ENCODE results near the gene POU6F1.

Gene POU6F1

DNA sequence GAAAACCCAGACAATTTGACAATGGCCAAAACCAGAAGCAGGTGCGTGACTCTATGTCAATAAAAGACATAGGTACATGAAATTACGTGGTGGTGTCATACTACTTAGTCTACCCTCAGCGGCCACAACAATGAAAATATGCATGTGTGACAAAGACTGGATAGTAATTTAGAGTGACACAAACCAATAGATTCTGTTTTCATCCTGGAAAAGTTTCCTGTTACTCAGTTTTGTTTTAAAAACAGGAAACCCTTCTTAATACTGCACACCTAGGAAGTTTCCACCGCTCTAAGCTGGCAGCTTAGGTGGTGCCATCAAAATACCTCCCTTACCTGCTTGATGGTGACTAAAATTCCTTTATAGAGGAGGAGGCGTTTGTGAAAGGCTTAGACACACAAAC, 15.1 kb downstream of the POU6F1 start:
- H4K20me1 ChIP-seq (ENCODE audit: insufficient read depth, low read length, poor library complexity, severe bottlenecking), result no peaks in the 10 kb centered on the region
- no peak for TF ChIP-seq EZH2phosphoT487 (IDR thresholded peaks at IDR 0.05; ENCODE audit: borderline replicate concordance)
- TF ChIP-seq, protein P1, sequence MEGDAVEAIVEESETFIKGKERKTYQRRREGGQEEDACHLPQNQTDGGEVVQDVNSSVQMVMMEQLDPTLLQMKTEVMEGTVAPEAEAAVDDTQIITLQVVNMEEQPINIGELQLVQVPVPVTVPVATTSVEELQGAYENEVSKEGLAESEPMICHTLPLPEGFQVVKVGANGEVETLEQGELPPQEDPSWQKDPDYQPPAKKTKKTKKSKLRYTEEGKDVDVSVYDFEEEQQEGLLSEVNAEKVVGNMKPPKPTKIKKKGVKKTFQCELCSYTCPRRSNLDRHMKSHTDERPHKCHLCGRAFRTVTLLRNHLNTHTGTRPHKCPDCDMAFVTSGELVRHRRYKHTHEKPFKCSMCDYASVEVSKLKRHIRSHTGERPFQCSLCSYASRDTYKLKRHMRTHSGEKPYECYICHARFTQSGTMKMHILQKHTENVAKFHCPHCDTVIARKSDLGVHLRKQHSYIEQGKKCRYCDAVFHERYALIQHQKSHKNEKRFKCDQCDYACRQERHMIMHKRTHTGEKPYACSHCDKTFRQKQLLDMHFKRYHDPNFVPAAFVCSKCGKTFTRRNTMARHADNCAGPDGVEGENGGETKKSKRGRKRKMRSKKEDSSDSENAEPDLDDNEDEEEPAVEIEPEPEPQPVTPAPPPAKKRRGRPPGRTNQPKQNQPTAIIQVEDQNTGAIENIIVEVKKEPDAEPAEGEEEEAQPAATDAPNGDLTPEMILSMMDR (conservative IDR thresholded peaks at IDR 0.05; ENCODE audit: low read length), result no peak
- H3K27me3 ChIP-seq (ENCODE audit: insufficient read depth, low read length, poor library complexity, severe bottlenecking), result no peaks in the 10 kb centered on the region
- H3K9ac ChIP-seq (ENCODE audit: low read depth, low read length, poor library complexity, severe bottlenecking), result no peak overlapping the region
- no peaks in the 10 kb centered on the region for H3F3A ChIP-seq (ENCODE audit: low read depth)
- no peaks in the 10 kb centered on the region for H3K9me3 ChIP-seq (ENCODE audit: insufficient read depth, low read depth, low read length)
- H3K79me2 ChIP-seq (ENCODE audit: insufficient read depth, low read length), result no peaks in the 10 kb centered on the region
- no peak overlapping the region for H3K4me2 ChIP-seq (ENCODE audit: low read depth, low read length, poor library complexity, severe bottlenecking)
- H3K9me2 ChIP-seq (replicated peaks; ENCODE audit: low read depth, low read length), result no peaks in the 10 kb centered on the region
- no peak overlapping the region for H2AFZ ChIP-seq (ENCODE audit: low read length)
- no peak overlapping the region for H3K4me3 ChIP-seq (ENCODE audit: low read length, poor library complexity, severe bottlenecking)
- H3K4me1 ChIP-seq (ENCODE audit: insufficient read depth, low read length, poor library complexity, severe bottlenecking), result no peaks in the 10 kb centered on the region
- H3K36me3 ChIP-seq (ENCODE audit: insufficient read depth, low read length), result no peaks in the 10 kb centered on the region

DNA sequence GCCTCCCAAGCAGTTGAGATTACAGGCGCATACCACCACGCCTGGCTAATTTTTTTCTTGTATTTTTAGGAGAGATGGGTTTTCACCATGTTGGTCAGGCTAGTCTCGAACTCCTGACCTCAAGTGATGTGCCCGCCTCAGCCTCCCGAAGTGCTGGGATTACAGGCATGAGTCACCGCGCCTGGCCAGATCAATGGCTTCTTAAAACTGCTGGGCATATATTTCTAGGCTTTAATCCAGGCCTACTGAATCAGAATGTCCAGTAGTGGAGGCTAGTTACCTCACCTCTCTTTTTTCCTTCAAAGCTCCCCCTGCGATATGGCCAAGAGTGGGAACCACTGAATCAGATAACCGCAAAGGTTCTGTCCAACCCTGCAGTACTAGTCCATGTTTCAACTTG, 17.1 kb downstream of the POU6F1 start:
- Histone ChIP-seq H3K36me3 (ENCODE audit: insufficient read depth, low read length) (no peaks in the 10 kb centered on the region), H3K79me2 (ENCODE audit: insufficient read depth, low read length) (no peaks in the 10 kb centered on the region), H2AFZ (ENCODE audit: low read length) (no peak overlapping the region), H3K27me3 (ENCODE audit: insufficient read depth, low read length, poor library complexity, severe bottlenecking) (no peaks in the 10 kb centered on the region), H4K20me1 (ENCODE audit: insufficient read depth, low read length, poor library complexity, severe bottlenecking) (no peaks in the 10 kb centered on the region), H3K4me2 (ENCODE audit: low read depth, low read length, poor library complexity, severe bottlenecking) (no peak overlapping the region), H3F3A (ENCODE audit: low read depth) (no peaks in the 10 kb centered on the region), H3K4me1 (ENCODE audit: insufficient read depth, low read length, poor library complexity, severe bottlenecking) (no peaks in the 10 kb centered on the region), H3K9me2 (replicated peaks; ENCODE audit: low read depth, low read length) (no peaks in the 10 kb centered on the region), H3K9ac (ENCODE audit: low read depth, low read length, poor library complexity, severe bottlenecking) (no peak overlapping the region), H3K9me3 (ENCODE audit: insufficient read depth, low read depth, low read length) (no peaks in the 10 kb centered on the region), H3K4me3 (ENCODE audit: low read length, poor library complexity, severe bottlenecking) (no peak overlapping the region)
- TF ChIP-seq EZH2phosphoT487 (IDR thresholded peaks at IDR 0.05; ENCODE audit: borderline replicate concordance), result no peak
- TF ChIP-seq, protein P1 (conservative IDR thresholded peaks at IDR 0.05; ENCODE audit: low read length), result no peak

DNA sequence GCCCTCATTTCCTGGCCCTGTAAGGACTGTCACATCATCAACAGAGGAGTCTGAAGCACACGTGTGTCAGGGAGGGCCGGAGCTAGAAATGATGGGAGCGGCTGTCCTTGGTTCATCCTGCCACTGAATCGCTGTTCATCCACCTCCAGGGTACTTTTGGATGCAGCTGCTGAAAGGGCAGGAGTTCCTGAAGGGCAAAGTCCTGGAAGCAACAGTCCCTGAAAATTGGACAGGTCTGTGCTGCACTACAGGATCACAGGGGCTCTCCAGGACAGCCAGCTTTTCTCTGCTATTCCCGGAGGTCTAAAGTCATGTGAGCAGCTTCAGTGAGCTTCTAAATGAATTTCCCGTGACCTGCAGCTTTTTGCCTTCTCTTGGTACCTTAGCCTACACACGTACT, 17.7 kb downstream of the POU6F1 start:
- no peaks in the 10 kb centered on the region for H3K79me2 ChIP-seq (ENCODE audit: insufficient read depth, low read length)
- H3F3A ChIP-seq (ENCODE audit: low read depth), result no peaks in the 10 kb centered on the region
- no peaks in the 10 kb centered on the region for H3K27me3 ChIP-seq (ENCODE audit: insufficient read depth, low read length, poor library complexity, severe bottlenecking)
- no peaks in the 10 kb centered on the region for H3K9me2 ChIP-seq (replicated peaks; ENCODE audit: low read depth, low read length)
- H3K4me1 ChIP-seq (ENCODE audit: insufficient read depth, low read length, poor library complexity, severe bottlenecking), result no peaks in the 10 kb centered on the region
- H3K9ac ChIP-seq (ENCODE audit: low read depth, low read length, poor library complexity, severe bottlenecking), result no peak overlapping the region
- H3K36me3 ChIP-seq (ENCODE audit: insufficient read depth, low read length), result no peaks in the 10 kb centered on the region
- no peak overlapping the region for H3K4me2 ChIP-seq (ENCODE audit: low read depth, low read length, poor library complexity, severe bottlenecking)
- H3K4me3 ChIP-seq (ENCODE audit: low read length, poor library complexity, severe bottlenecking), result no peak overlapping the region
- no peak for TF ChIP-seq EZH2phosphoT487 (IDR thresholded peaks at IDR 0.05; ENCODE audit: borderline replicate concordance)
- TF ChIP-seq, protein P1 (conservative IDR thresholded peaks at IDR 0.05; ENCODE audit: low read length), result no peak
- H2AFZ ChIP-seq (ENCODE audit: low read length), result no peak overlapping the region
- no peaks in the 10 kb centered on the region for H3K9me3 ChIP-seq (ENCODE audit: insufficient read depth, low read depth, low read length)
- no peaks in the 10 kb centered on the region for H4K20me1 ChIP-seq (ENCODE audit: insufficient read depth, low read length, poor library complexity, severe bottlenecking)

Measured in Loucy (cell line).